Liver (tissue), 3 donors: ENCODE data around the gene CASP14.

Experiments used
- FOXA1 ChIP-seq: IDR thresholded peaks from 2 replicates; pipeline ENCODE4 v1.6.1; 2016; ENCODE audit warnings: antibody characterized with exemption
- JUND ChIP-seq, 2 donors: IDR thresholded peaks; 2 replicates each; pipeline ENCODE4 v1.6.1; 2016; ENCODE audit warnings: antibody characterized with exemption in 2 of 2
- MAX ChIP-seq: IDR thresholded peaks from 2 replicates; pipeline ENCODE4 v1.6.1; 2016; ENCODE audit warnings: antibody characterized with exemption
- RAD21 ChIP-seq, 2 donors: IDR thresholded peaks; 2 replicates each; pipeline ENCODE4 v1.6.1; 2016; ENCODE audit warnings: antibody characterized with exemption in 2 of 2, mild to moderate bottlenecking in 2 of 2
- TAF1 ChIP-seq: conservative IDR thresholded peaks from 2 replicates; pipeline ENCODE4 v1.6.1; 2016; ENCODE audit warnings: antibody characterized with exemption, mild to moderate bottlenecking
- ZBTB33 ChIP-seq: IDR thresholded peaks from 2 replicates; pipeline ENCODE4 v1.6.1; 2016; ENCODE audit warnings: antibody characterized with exemption
- TF ChIP-seq, protein P1 (sequence below): fragments of 150-350 bp; IDR thresholded peaks from 2 replicates; pipeline ENCODE4 v1.5.1; 2017; ENCODE audit warnings: improper control_type of control experiment, low read depth, low read length; ENCODE audit not compliant: missing input control
- donor health status: healthy.
- donor health status: healthy.

DNA sequence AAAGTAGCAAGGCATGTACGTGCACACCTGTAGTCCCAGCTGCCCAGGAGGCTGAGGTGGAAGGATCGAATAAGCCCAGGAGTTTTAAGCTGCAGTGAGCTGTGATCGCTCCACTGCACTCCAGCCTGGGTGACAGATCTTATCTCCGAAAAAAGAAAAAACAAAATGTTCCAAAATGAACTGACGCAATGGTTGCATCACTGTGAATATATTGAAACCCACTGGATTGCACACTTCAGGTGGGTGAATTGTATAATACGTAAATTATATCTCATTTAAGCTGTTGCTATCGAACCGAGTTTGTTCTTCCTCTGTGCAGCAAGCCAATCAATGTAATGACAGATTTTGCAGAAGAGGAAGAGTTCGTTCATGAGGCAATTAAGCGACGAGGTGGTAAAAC is 1.6 kb upstream of the CASP14 start:
- TF ChIP-seq TAF1 (no peak), ZBTB33 (no peak), FOXA1 (no peak), MAX (no peak), RAD21 (IDR thresholded peaks at IDR 0.05) (no peak), JUND (IDR thresholded peaks at IDR 0.05) (no peak)
- TF ChIP-seq, protein P1, sequence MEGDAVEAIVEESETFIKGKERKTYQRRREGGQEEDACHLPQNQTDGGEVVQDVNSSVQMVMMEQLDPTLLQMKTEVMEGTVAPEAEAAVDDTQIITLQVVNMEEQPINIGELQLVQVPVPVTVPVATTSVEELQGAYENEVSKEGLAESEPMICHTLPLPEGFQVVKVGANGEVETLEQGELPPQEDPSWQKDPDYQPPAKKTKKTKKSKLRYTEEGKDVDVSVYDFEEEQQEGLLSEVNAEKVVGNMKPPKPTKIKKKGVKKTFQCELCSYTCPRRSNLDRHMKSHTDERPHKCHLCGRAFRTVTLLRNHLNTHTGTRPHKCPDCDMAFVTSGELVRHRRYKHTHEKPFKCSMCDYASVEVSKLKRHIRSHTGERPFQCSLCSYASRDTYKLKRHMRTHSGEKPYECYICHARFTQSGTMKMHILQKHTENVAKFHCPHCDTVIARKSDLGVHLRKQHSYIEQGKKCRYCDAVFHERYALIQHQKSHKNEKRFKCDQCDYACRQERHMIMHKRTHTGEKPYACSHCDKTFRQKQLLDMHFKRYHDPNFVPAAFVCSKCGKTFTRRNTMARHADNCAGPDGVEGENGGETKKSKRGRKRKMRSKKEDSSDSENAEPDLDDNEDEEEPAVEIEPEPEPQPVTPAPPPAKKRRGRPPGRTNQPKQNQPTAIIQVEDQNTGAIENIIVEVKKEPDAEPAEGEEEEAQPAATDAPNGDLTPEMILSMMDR, result no peak
